Right ventricle myocardium inferior (tissue), 1 donor: ENCODE measurements around the gene TLCD5. TPM values are rescaled to one million over a fixed set of nuclear protein-coding genes. Genes with fewer than 3 reads are reported as not detected.

Experiments
- ATAC-seq: fragments of 200-7000 bp; cut with Tn5 transposase; one replicate; pipeline ENCODE4 v1.9.1; 2020; ENCODE audit warnings: mild to moderate bottlenecking, moderate library complexity
- DNase-seq: peaks from one replicate; pipeline ENCODE4 v3.0.0; 2021; ENCODE audit errors: missing footprints
- intact Hi-C: fragments of 100-400 bp; cut with DNase I; formaldehyde crosslinking; loops from one replicate; pipeline ENCODE4 v1.11.0; 2022
- total RNA-seq: library from RNA; stranded (reverse); fragmentation: NEBNext Ultra II Directional; extraction: Animal tissue kit (Norgen Biotek cat#: 25700); gene quantifications from one replicate; pipeline ENCODE4 v1.2.1, GENCODE V29; 2021
- donor health status: DM: no; HTN: yes; CAD: no; lungs with severe emphysema.

TLCD5 gene
- total RNA-seq, 1 donor from 2014 or later = 8.4 TPM

GRCh38 chr11:120354779-120355178 is 29.7 kb downstream of the TLCD5 start:
- no peak for ATAC-seq
- DNase-seq = no peak
- intact Hi-C loops = no loop called here

DNA sequence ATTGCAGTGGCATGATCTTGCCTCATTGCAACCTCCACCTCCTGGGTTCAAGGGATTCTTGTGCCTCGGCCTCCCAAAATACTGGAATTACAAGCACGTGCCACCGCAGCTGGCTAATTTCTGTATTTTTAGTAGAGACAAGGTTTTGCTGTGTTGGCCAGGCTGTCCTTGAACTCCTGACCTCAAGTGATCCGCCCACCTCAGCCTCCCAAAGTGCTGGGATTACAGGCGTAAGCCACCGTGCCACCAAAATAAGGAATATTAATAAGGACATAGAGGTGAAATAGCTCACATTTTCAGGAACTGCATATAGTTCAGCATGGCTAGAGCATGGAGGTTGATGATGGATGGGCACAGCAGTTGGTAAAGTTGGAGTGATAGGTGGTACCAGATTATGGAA is 32.5 kb downstream of the TLCD5 start:
- DNase-seq = no peak
- intact Hi-C loops = no loop called here
- ATAC-seq = no peak

- intact Hi-C loops = no loop called here
- no peak for DNase-seq
- no peak for ATAC-seq
Measured at GRCh38 chr11:120358729-120359128, 33.6 kb downstream of the TLCD5 start.

DNA sequence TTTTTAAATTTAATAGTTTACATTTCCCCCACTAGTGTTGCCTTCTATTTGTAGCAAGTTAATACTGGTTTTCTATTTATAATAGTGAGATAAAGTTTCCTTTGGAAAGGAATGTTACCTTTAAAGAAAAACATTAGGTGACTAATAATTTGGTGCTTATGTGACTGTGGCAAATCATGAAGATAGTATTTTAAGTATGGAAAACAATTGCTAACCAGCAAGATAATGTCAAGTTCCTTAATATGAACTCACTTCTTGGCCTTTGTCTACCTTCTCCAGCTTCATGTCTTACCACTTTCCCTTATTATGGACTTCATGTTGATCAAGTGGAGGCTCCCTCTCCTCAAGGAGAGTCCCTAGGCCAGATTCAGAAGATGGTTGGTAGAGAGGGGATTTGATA is 38.3 kb downstream of the TLCD5 start:
- ATAC-seq = no peak
- intact Hi-C loops = no loop called here
- DNase-seq = no peak

- intact Hi-C loops = no loop called here
- DNase-seq (no peak), ATAC-seq (no peak)
Measured at GRCh38 chr11:120365512-120365911, 40.4 kb downstream of the TLCD5 start.

DNA sequence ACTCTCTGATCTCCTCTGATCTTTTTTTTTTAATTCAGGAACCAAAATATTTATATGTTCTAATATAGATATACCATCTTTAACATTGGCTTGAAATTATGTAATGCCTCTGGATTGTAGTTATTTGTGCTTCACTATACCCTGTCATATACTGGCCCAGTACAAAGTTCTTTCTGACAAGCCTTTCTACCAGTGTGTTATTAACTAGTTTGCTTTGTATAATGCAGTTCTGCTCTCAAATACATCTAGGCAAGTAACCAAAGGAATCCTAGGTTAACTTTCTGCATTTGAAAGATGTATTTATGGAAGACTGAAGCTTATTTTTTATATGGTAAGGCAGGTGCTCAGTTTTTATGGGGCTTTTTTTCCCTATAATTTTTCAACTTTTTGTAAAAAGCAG is 47.2 kb downstream of the TLCD5 start:
- intact Hi-C loops = no loop called here
- DNase-seq (no peak), ATAC-seq (no peak)

DNA sequence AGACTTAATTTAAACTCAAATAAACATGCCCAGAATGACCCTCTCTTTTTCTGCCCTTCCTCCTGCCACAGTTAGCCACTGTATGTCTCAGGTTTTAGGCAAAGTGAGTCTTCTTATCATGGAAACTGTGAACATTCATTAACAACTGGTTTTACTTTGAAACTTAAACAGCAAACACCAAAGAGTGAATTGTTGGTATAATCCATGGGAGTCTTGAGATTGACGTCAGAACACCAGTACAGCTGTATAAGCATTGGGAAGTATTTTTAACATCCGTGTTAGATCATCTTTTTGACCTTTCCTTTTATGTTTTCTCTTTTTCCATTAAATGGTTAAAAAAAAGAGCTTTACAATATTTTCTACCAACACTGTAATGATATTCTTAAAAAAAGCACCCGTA is 50.0 kb downstream of the TLCD5 start:
- no peak for ATAC-seq
- intact Hi-C loops = loop anchor here (5.0 kb wide), 1 partner anchor 38 kb away; the partner anchor contains the start of gene ARHGEF12

DNA sequence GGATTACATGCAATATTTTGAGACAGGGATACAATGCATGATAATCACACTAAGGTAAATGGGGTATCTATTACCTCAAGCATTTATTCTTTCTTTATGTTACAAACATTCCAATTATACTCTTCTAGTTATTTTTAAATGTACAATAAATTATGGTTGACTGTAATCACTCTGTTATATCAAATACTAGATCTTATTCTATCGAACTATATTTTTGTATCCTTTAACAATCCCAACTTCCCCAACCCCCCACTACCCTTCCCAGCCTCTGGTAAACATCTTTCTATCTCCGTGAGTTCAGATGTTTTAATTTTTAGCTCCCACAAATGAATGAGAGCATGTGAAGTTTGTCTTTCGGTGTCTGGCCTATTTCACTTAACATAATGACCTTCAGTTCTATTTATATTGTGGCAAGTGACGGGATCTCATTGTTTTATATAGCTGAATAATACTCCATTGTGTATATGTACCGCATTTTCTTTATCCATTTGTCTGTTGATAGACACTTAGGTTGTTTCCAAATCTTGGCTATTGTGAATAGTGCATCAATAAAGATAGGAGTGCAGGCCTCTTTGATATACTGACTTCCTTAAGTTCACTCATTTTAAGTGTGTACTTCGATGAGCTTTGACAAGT is 51.6 kb downstream of the TLCD5 start:
- ATAC-seq (peak; percentile 34), DNase-seq (no peak)
- intact Hi-C loops = loop anchor here (5.0 kb wide), 1 partner anchor 39 kb away; the partner anchor contains the start of gene ARHGEF12

More for the DNA sequence above, 50.0 kb downstream of the TLCD5 start:
- DNase-seq = no peak

DNA sequence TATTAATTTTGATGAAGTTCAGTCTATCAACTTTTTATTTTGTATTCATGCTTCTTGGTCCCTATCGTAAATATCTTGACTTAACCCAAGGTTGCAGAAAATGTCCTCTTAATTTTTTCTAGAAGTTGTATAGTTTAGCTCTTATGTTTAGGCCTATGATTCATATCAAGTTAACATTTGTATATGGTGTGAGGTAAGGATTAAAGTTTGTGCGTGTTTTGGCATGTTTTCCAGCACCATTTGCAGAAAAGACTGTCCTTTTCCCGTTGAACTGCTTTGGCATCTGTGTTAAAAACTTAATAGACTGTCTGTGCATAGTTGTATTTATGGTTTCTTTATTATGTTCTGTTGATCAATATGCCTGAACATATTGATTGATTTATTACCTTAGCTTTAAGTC is 53.4 kb downstream of the TLCD5 start:
- ATAC-seq = no peak
- intact Hi-C loops = loop anchor here (5.0 kb wide), 1 partner anchor 41 kb away; the partner anchor contains the start of gene ARHGEF12

GRCh38 chr11:120381401-120381800 is 56.3 kb downstream of the TLCD5 start:
- DNase-seq (no peak), ATAC-seq (no peak)
- intact Hi-C loops = no loop called here

More for the DNA sequence above, 53.4 kb downstream of the TLCD5 start:
- DNase-seq = no peak

Other genes with a start within 250 kb of the TLCD5 start
- gene TRIM29, start 187.2 kb upstream of the TLCD5 start, total RNA-seq = not detected
- gene OAF, start 114.3 kb upstream of the TLCD5 start, total RNA-seq = 34.5 TPM
- 0.19 TPM for gene POU2F3, start 85.2 kb upstream of the TLCD5 start, total RNA-seq
- gene ARHGEF12, start 11.1 kb downstream of the TLCD5 start, total RNA-seq = 81.7 TPM
- not detected for gene GRIK4, start 186.4 kb downstream of the TLCD5 start, total RNA-seq